Gastroesophageal sphincter (tissue), 4 donors: ENCODE results near the gene PASD1. TPM values are rescaled to one million over a fixed set of nuclear protein-coding genes. Genes with fewer than 3 reads are reported as not detected.

ENCODE experiments used
- ATAC-seq: fragments of 150-250 bp; one replicate; pipeline ENCODE4 v1.9.1; 2016; ENCODE audit warnings: mild to moderate bottlenecking, moderate library complexity
- H3K27ac ChIP-seq, 4 donors: fragments of 200-600 bp; sonication (generic) in 3 of 4; 1 replicate in 3 of 4; 2 replicates in 1 of 4; pipeline ENCODE4 v1.5.1; 2016 to 2019
- H3K27me3 ChIP-seq: fragments of 200-600 bp; sonication (generic); one replicate; pipeline ENCODE4 v1.5.1; 2019
- H3K36me3 ChIP-seq, 2 donors: fragments of 200-600 bp; sonication (generic); one replicate each; pipeline ENCODE4 v1.5.1; 2019; ENCODE audit warnings: control low read depth in 1 of 2
- H3K4me1 ChIP-seq, 3 donors: fragments of 200-600 bp; sonication (generic); 1 replicate in 2 of 3; 2 replicates in 1 of 3; pipeline ENCODE4 v1.5.1; 2016 to 2019; ENCODE audit warnings: control low read depth in 2 of 3
- H3K4me3 ChIP-seq, 2 donors: fragments of 200-600 bp; sonication (generic); one replicate each; pipeline ENCODE4 v1.5.1; 2019; ENCODE audit warnings: mild to moderate bottlenecking in 1 of 2, moderate library complexity in 1 of 2
- H3K9me3 ChIP-seq, 3 donors: fragments of 200-600 bp; sonication (generic); one replicate each; pipeline ENCODE4 v1.5.1; 2017 to 2019; ENCODE audit warnings: control low read depth in 2 of 3
- CTCF ChIP-seq, 4 experiments: fragments of 200-600 bp in 2 of 4; fragments of 450-650 bp in 2 of 4; sonication (generic) in 1 of 4; IDR thresholded peaks; one replicate each; pipeline ENCODE4 v1.5.1; 2017 to 2019; ENCODE audit warnings: antibody characterized with exemption in 4 of 4, mild to moderate bottlenecking in 2 of 4, moderate library complexity in 2 of 4
- EP300 ChIP-seq: sonication (generic); formaldehyde crosslinking; IDR thresholded peaks from one replicate; pipeline ENCODE4 v1.6.1; 2017; ENCODE audit warnings: antibody characterized with exemption, mild to moderate bottlenecking
- POLR2A ChIP-seq, 2 donors: fragments of 450-650 bp; IDR thresholded peaks; one replicate each; pipeline ENCODE4 v1.6.1; 2017; ENCODE audit warnings: antibody characterized with exemption in 2 of 2, mild to moderate bottlenecking in 2 of 2, moderate library complexity in 1 of 2
- POLR2AphosphoS5 ChIP-seq: sonication (generic); formaldehyde crosslinking; IDR thresholded peaks from one replicate; pipeline ENCODE4 v1.6.1; 2017; ENCODE audit warnings: antibody characterized with exemption
- WGBS, 2 donors: methylation state at CpG; one replicate each; pipeline ENCODE4 v1.1.5; 2018; ENCODE audit warnings: low coverage in 1 of 2; 5-methylcytosine and 5-hydroxymethylcytosine counted together
- total RNA-seq, 4 donors: library from RNA; depleted of rRNA; stranded (reverse); fragments of >200 nt; gene quantifications; one replicate each; pipeline ENCODE4 v1.1.0, GENCODE V29; 2016

The PASD1 gene
- total RNA-seq, 4 donors from 2014 or later, result not detected

- Histone ChIP-seq H3K9me3 (no peaks in the 10 kb centered on the region), H3K4me1 (no peaks in the 10 kb centered on the region), H3K36me3 (no peaks in the 10 kb centered on the region), H3K27ac (no peak overlapping the region), H3K4me3 (no peak overlapping the region), H3K27me3 (no peaks in the 10 kb centered on the region)
- TF ChIP-seq POLR2AphosphoS5, result no peak
- no peak for TF ChIP-seq POLR2A (IDR thresholded peaks at IDR 0.05)
- no peak for TF ChIP-seq EP300
- no peak for TF ChIP-seq CTCF (IDR thresholded peaks at IDR 0.05)
- ATAC-seq, result no peak
- 85 to 100% methylated on average over 3 of the region's 7 CpGs for WGBS, 2 donors
These were observed 145.3 kb downstream of the PASD1 start for GRCh38 chrX:151708821-151709220.

GRCh38 chrX:151710457-151710856 lies 147.0 kb downstream of the PASD1 start:
- no peaks in the 10 kb centered on the region for H3K4me1 ChIP-seq
- TF ChIP-seq EP300 (no peak), POLR2AphosphoS5 (no peak), POLR2A (IDR thresholded peaks at IDR 0.05) (no peak), CTCF (IDR thresholded peaks at IDR 0.05) (no peak)
- H3K9me3 ChIP-seq, result no peaks in the 10 kb centered on the region
- ATAC-seq, result no peak
- no peaks in the 10 kb centered on the region for H3K36me3 ChIP-seq
- no CpG with 5 or more reads among the region's 2 CpGs for WGBS, 2 donors
- no peak overlapping the region for H3K4me3 ChIP-seq
- H3K27ac ChIP-seq, result no peak overlapping the region
- H3K27me3 ChIP-seq, result no peaks in the 10 kb centered on the region

GRCh38 chrX:151711154-151711553 lies 147.7 kb downstream of the PASD1 start:
- WGBS, 2 donors, result no CpG with 5 or more reads among the region's 5 CpGs
- Histone ChIP-seq H3K36me3 (no peaks in the 10 kb centered on the region), H3K27me3 (no peaks in the 10 kb centered on the region), H3K4me1 (no peaks in the 10 kb centered on the region), H3K4me3 (no peak overlapping the region), H3K27ac (no peak overlapping the region), H3K9me3 (no peaks in the 10 kb centered on the region)
- ATAC-seq, result no peak
- TF ChIP-seq POLR2A (IDR thresholded peaks at IDR 0.05), result no peak
- no peak for TF ChIP-seq POLR2AphosphoS5
- no peak for TF ChIP-seq EP300
- TF ChIP-seq CTCF (IDR thresholded peaks at IDR 0.05), result no peak

- no peaks in the 10 kb centered on the region for H3K27me3 ChIP-seq
- no peak overlapping the region for H3K27ac ChIP-seq
- no peaks in the 10 kb centered on the region for H3K36me3 ChIP-seq
- no peak overlapping the region for H3K4me3 ChIP-seq
- ATAC-seq, result peak; percentile 31
- TF ChIP-seq CTCF (IDR thresholded peaks at IDR 0.05), result no peak
- no peak for TF ChIP-seq EP300
- no peaks in the 10 kb centered on the region for H3K9me3 ChIP-seq
- no peaks in the 10 kb centered on the region for H3K4me1 ChIP-seq
- WGBS, 2 donors, result no CpG with 5 or more reads among the region's 2 CpGs
These were observed 148.3 kb downstream of the PASD1 start for GRCh38 chrX:151711787-151712186.

- Histone ChIP-seq H3K4me1 (no peaks in the 10 kb centered on the region), H3K36me3 (no peaks in the 10 kb centered on the region), H3K9me3 (no peaks in the 10 kb centered on the region), H3K27me3 (no peaks in the 10 kb centered on the region), H3K27ac (no peak overlapping the region), H3K4me3 (no peak overlapping the region)
- no peak for ATAC-seq
- TF ChIP-seq POLR2AphosphoS5 (no peak), CTCF (IDR thresholded peaks at IDR 0.05) (no peak), POLR2A (IDR thresholded peaks at IDR 0.05) (no peak), EP300 (no peak)
- no CpG with 5 or more reads among the region's 3 CpGs for WGBS, 2 donors
These were observed 148.8 kb downstream of the PASD1 start for GRCh38 chrX:151712253-151712652.
